ENCODE data around the gene TCFL5.

DNA sequence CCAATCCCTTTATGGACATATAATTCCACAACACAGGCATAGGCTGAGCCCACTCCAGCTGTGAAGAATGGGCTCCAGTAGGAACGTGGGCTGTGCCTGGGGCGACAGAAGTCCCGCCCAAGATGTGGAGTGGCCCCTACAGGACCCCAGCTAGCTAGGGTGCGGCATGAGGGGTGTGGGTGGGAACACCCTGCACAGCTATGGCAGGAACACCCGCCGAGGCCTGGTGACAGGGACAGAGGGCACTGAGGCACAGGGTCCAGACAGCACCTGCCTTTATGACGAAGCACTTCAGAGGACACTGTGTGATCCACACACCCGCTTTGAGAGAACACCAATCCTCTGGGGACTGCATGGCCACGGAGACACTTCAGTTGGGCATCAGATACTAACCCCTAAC is 28.2 kb upstream of the TCFL5 start:
- no peak for TF ChIP-seq POLR2A (IDR thresholded peaks at IDR 0.05)
- TF ChIP-seq CTCF (IDR thresholded peaks at IDR 0.05), result no peak
